Fibroblast of villous mesenchyme (primary cell): ENCODE results near the gene PDE6A. TPM values are rescaled to one million over a fixed set of nuclear protein-coding genes. Genes with fewer than 3 reads are reported as not detected.

Source experiments
- DNase-seq: peaks from one replicate; pipeline ENCODE4 v3.0.0-alpha.2; 2010; ENCODE audit warnings: low read depth
- H3K4me3 ChIP-seq: 2 replicates; pipeline ENCODE4 v1.5.1; 2011; ENCODE audit warnings: low read depth, mild to moderate bottlenecking, low read length
- total RNA-seq: library from RNA; depleted of rRNA; stranded (reverse); fragments of >200 nt; gene quantifications from 2 replicates; pipeline ENCODE4 v1.2.3, GENCODE V29; 2012
- TF ChIP-seq, protein P1 (sequence below): IDR thresholded peaks from 2 replicates; pipeline ENCODE4 v1.5.1; 2012; ENCODE audit warnings: low read depth, mild to moderate bottlenecking, low read length; ENCODE audit not compliant: insufficient read depth

Gene PDE6A
- total RNA-seq, 1 donor = under 0.01 TPM

DNA sequence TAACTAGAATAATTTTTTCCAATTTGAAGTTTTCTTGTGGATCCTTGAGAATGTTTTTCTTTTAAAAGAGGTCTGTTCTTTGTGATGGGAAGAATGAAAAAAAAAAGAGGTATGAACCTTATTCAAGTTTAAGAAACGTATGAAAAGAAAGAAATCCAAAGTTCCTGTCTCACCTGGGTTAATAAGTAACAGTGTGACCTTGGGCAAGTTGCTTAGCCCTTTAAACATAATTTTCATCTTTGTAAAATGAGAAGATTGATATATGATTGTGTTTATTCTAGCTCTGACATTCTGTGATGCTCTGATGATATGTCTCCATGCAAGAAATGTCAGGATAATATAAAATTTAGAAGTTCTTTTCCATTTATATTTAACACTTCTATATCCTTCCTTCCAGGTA lies 35.3 kb upstream of the PDE6A start:
- no peak for DNase-seq
- no peak overlapping the region for H3K4me3 ChIP-seq
- TF ChIP-seq, protein P1, sequence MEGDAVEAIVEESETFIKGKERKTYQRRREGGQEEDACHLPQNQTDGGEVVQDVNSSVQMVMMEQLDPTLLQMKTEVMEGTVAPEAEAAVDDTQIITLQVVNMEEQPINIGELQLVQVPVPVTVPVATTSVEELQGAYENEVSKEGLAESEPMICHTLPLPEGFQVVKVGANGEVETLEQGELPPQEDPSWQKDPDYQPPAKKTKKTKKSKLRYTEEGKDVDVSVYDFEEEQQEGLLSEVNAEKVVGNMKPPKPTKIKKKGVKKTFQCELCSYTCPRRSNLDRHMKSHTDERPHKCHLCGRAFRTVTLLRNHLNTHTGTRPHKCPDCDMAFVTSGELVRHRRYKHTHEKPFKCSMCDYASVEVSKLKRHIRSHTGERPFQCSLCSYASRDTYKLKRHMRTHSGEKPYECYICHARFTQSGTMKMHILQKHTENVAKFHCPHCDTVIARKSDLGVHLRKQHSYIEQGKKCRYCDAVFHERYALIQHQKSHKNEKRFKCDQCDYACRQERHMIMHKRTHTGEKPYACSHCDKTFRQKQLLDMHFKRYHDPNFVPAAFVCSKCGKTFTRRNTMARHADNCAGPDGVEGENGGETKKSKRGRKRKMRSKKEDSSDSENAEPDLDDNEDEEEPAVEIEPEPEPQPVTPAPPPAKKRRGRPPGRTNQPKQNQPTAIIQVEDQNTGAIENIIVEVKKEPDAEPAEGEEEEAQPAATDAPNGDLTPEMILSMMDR = no peak

GRCh38 chr5:149975409-149975808 lies 30.8 kb upstream of the PDE6A start:
- TF ChIP-seq, protein P1 = no peak
- no peak overlapping the region for H3K4me3 ChIP-seq
- no peak for DNase-seq

DNA sequence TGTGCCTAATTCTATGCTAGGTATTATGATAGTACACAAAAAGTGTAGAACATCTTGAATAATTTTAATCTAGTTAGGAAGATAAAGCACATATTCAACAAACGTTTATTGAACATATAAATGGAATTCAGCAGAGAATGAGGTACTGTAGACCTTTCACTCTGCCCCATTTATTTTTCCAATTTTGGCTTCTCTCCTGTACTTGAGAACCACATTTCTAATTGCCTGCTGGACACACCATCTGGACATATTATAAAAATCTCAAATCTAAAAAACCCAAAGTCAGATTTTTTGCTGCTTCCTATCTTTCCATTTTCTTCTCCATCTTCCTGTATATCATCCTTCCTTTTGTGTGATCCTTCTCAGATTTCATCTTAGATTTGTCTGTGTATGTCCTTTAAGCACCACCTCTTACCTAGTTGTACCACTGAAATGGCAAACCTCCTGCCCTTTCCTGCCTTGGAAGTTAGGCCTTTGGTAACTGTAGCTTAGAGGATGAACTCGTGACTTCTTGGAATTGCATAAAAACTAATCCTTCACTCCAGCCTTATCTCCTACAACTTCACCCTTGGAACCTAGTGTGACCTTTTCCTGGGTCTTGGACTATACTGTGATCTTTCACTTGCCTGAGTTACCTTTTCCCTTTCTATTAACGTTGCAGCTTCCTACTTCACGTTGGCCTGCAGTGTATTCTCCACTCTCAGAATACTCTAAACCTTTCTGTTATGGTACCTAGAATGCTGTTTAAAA lies 24.8 kb upstream of the PDE6A start:
- no peak for DNase-seq
- TF ChIP-seq, protein P1 = no peak
- H3K4me3 ChIP-seq = no peak overlapping the region

DNA sequence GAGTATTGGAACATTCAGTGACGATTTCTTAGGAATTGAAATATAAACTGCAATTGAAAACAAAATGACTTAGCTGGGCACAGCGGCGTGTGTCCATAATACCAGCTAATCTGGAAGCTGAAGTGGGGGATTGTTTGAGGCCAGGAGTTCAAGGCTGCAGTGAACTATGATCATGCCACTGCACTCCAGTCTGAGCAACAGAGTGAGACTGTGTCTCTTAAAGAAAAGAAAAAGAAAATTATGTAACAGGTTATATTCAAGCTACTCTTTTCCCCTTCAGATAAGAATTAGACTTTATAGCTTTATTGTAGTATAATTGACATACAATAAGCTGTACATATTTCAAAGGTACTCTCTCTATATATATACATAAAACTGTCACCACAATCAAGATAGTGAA lies 22.4 kb upstream of the PDE6A start:
- no peak for DNase-seq
- no peak overlapping the region for H3K4me3 ChIP-seq
- TF ChIP-seq, protein P1 = no peak

- DNase-seq = no peak
- no peak overlapping the region for H3K4me3 ChIP-seq
- TF ChIP-seq, protein P1 = no peak
Measured at GRCh38 chr5:149963729-149964128, 19.1 kb upstream of the PDE6A start.

- no peak for DNase-seq
- no peak overlapping the region for H3K4me3 ChIP-seq
- TF ChIP-seq, protein P1 = no peak
Measured at GRCh38 chr5:149962601-149963300, 18.2 kb upstream of the PDE6A start.
